ENCODE measurements around the gene TSC1.

Gene TSC1

DNA sequence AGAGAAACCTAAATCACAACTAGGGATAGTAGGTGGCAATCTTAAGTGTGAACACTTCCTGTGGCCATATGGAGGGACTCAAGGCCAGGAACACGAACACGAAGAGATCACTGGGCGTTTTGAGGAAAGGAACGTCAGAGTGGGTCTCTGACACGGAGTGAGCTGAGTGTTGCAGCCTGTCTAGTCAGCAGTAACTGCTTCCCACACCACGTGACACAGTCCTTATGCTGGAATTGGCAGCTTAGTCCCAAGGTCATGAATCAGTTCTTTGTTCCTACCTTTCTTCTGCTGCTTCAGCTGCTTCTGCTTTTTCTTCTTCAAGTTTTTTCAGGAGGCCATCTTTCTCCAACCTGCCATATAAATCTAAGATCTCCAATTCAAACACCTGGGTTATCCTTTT is 47.5 kb downstream of the TSC1 start:
- DNase-seq: no peak
- no peak overlapping the region for H3K27ac Mint-ChIP-seq
- H3K9me3 Mint-ChIP-seq: no peaks in the 10 kb centered on the region

DNA sequence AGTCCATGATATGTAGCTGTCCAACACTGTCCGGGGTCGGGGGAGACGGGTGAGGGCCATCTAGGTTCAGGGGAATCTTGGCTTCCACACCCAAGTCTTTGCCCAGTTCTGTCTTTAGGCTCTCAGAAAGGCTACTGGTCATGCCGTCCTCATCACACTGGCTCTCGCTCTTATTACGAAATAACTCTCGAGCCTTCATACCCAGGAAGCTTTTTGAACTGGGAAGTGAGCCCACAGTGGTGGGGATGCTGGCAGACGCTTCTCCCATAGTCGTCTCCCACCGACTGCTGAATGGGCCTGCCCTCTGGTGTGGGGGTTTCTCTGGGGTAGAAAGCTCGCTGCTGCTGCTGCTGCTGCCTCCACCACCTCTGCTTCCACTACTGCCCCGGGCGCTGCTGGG is 48.2 kb downstream of the TSC1 start:
- Mint-ChIP-seq H3K4me3 (no peak overlapping the region), H3K27ac (no peak overlapping the region), H3K36me3 (ENCODE audit: low read depth) (peaks cover 13% of the 10 kb centered on the region), H3K4me1 (peaks cover 5% of the 10 kb centered on the region), H3K9me3 (no peaks in the 10 kb centered on the region), H3K27me3 (no peaks in the 10 kb centered on the region)
- no peak for ATAC-seq
- no peak for DNase-seq

More for the DNA sequence above, 47.5 kb downstream of the TSC1 start:
- H3K4me1 Mint-ChIP-seq: peaks cover 12% of the 10 kb centered on the region
- H3K27me3 Mint-ChIP-seq: no peaks in the 10 kb centered on the region
- ATAC-seq: no peak
- no peak overlapping the region for H3K4me3 Mint-ChIP-seq
- H3K36me3 Mint-ChIP-seq (ENCODE audit: low read depth): peaks cover 13% of the 10 kb centered on the region

DNA sequence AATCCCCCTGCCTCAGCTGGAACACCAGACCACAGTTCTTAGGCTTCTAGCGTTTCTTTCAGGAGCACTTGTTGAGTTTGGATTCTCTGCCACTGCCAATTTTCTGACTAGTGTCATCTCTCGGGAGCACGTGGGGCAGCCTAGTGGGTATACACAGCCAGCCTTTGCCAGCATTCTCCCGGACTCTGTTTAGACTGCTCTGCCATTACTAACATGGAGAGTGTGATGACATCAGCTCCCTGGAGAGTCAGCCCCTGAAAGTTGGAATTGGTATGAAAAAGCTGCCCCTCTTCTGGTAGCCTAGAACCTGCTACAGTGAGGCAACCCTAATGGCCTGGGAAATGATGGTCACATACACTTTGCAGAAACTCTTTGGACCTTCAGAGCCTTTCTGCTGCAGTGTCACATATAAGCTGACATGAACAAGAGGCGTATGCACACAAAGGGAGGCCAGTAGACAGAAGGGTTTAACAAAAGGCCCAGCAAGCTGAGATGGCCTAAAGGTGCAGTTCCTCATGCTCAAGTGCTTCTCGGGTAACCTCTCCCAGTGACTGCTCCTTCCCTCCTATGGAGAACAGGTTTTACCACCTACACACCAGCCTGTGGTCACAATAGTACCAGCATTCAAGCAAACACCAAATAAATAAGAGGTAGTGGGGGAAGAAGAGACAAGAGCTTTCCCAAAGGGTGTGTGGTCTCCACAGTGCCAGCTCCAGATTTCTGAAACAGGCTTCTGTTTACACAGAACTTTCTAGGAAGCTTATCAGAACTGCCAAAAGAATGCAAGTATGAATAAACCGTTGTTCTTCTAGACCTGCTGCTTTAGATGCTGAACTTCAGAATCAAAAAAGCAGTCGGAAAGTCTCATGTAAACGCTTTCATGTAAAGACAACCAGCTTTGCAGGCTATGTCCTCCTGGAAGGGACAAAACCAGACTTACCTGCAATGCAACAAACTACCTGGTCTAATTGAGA is 49.3 kb downstream of the TSC1 start:
- Mint-ChIP-seq H3K4me3 (no peak overlapping the region), H3K27ac (no peak overlapping the region), H3K27me3 (no peaks in the 10 kb centered on the region), H3K9me3 (no peaks in the 10 kb centered on the region), H3K36me3 (ENCODE audit: low read depth) (peaks cover 10% of the 10 kb centered on the region), H3K4me1 (no peaks in the 10 kb centered on the region)
- DNase-seq (no peak), ATAC-seq (no peak)

DNA sequence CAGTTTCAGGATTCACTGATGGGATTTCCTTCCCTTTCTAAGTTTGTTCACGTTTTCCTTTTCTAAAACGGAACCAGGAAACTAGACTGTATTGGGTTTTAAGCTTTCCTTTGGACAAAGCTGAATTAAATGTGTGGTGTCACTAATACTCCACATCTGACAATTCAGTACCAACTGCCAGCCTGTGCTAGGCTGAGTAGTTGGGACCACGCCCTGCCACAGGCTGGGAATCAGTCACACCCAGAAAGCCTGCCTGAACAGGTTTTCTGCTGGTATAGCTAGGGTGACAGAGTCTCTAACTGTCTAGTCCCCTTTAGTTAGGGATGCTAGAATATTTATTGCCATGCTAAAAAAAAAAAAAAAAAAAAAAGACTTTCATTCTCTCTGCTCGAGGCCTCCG is 50.1 kb downstream of the TSC1 start:
- Mint-ChIP-seq H3K4me1 (no peaks in the 10 kb centered on the region), H3K4me3 (no peak overlapping the region), H3K27ac (no peak overlapping the region), H3K27me3 (no peaks in the 10 kb centered on the region), H3K9me3 (no peaks in the 10 kb centered on the region), H3K36me3 (ENCODE audit: low read depth) (peaks cover 10% of the 10 kb centered on the region)
- ATAC-seq (no peak), DNase-seq (no peak)

DNA sequence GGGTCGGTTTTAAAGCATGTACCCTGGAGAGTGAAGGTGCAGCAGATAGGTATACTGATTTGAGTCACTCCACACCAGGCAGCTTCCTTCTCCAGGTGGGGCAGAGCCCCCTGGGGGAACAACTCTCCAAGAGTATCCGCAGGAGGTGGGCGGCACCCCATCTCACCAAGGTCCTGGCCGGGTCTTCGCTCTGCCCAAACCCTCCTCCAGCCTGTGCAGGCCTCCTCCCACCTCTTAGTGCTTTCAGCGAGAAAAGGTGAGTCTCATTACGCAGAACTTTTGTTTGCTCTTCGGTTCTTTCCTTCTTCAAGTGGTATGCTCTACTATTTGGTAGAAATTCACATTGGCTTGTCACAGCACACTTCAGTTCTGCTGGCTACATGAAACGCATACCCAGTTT is 52.0 kb downstream of the TSC1 start:
- no peak for DNase-seq
- peaks cover 7% of the 10 kb centered on the region for H3K4me1 Mint-ChIP-seq
- no peaks in the 10 kb centered on the region for H3K9me3 Mint-ChIP-seq
- H3K36me3 Mint-ChIP-seq (ENCODE audit: low read depth): peaks cover 10% of the 10 kb centered on the region
- H3K4me3 Mint-ChIP-seq: no peak overlapping the region
- no peak for ATAC-seq
- no peaks in the 10 kb centered on the region for H3K27me3 Mint-ChIP-seq
- no peak overlapping the region for H3K27ac Mint-ChIP-seq

DNA sequence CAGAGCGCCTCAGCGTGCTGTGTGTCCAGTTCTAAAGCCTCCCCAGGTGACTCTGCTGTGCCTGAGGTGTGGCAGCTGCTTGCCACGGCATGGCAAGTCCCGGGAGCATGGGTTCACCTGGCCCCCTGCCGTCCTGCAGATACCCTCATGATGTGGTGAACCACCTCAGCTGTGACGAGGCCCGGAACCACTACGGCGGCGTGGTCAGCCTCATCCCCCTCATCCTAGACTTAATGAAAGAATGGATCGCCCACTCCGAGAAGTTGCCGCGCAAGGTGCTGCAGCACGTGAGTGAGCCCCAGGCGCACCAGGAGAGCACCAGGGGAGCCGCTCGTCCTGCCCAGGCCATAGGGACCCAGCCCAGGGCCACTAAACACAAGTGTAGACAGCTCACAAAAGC is 56.3 kb downstream of the TSC1 start:
- ATAC-seq: no peak
- Mint-ChIP-seq H3K27me3 (no peaks in the 10 kb centered on the region), H3K4me3 (no peak overlapping the region), H3K4me1 (peaks cover 12% of the 10 kb centered on the region), H3K9me3 (no peaks in the 10 kb centered on the region), H3K36me3 (ENCODE audit: low read depth) (no peaks in the 10 kb centered on the region), H3K27ac (no peak overlapping the region)
- no peak for DNase-seq

DNA sequence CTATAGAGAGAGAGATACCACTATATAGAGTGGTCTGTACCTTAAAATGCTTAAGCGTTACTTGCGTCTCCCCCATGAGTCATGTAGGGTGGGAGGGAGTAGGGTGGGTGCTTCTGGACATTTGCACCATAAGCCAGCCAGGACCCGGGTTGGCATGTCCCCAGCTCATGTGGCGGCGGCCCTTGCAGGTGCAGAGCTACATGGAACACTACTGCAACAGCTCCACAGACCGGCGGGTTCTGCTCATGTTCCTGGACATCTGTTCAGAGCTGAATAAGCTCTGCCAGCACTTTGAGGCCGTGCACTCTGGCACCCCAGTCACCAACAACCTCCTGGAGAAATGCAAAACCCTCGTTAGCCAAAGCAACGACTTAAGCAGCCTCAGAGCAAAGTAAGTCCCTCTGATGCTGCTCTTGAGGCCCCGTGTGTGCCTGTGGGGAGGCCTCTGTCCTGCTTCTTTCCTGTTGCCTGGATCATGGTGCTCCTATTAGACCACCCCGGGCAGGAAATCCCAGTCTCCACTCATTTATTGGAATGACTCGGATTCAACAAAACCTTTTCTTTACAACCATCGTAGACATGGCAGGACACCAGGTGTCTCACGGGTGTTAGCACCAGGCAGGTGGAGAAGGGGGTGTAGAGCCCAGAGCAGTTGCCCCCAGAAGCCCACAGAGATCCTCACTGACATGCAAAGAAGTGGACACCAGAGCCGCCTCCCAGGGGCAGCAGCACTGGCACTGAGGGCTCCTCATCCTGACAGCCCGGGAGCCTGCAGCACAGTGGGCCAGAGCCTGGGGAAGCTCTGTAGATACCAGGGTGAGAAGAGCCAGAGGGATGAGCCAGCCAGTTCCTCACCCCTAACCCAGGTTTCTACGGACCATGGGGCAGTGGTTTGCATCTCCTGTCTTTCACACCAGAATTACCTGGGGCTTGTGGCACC is 57.0 kb downstream of the TSC1 start:
- H3K36me3 Mint-ChIP-seq (ENCODE audit: low read depth): no peaks in the 10 kb centered on the region
- ATAC-seq (no peak), DNase-seq (no peak)
- no peak overlapping the region for H3K4me3 Mint-ChIP-seq
- H3K27me3 Mint-ChIP-seq: no peaks in the 10 kb centered on the region
- no peaks in the 10 kb centered on the region for H3K9me3 Mint-ChIP-seq
- H3K4me1 Mint-ChIP-seq: peaks cover 18% of the 10 kb centered on the region
- no peak overlapping the region for H3K27ac Mint-ChIP-seq

DNA sequence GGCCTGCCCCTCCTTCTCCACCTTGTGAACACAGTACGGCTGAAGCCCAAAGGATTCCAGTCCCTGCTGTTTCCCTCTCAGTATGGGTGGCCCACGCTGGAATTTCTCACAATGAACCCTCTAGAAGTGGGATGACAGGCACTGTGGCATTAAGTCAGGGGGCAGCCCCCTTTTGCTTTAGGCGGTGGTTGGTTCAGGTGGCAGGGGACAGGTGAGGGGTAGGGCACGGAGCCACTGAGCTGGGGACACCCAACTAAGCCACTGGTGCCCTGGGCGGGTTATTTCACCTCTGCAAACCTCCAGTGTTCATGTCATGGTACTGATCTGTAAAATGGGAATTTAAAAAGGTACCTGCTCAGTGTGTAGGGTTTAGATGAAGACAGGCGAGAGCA is 58.1 kb downstream of the TSC1 start:
- no peak overlapping the region for H3K4me3 Mint-ChIP-seq
- no peak for ATAC-seq
- DNase-seq: no peak

DNA sequence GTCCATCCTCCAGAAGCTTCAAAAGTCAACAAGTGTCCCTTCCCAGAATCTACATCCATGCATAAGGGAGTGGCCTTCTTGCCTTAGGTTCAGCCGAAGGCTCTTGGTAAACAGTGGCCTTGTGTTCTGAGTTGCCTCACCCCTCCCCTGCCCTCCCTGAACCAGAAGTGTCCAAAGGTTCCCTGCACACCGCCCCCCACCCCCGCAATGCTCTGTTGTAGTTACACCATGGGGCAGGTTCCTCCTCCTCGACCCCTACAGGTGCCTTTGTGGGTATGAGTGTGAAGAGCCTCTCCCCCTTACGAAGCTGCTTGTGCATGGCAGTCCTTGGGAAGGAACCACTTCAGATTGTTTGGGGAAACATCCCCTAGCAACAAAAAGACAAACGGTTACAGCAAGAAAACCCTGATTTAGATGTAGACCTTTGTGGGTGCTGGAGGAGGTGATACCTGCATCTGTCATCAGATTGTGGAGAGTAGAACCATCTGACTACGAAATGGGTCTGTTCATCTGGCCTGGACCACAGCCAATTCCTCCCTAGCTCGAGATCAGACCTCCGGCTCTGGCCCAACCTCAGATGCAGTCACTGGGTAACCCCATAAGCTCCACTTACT is 58.6 kb downstream of the TSC1 start:
- H3K4me1 Mint-ChIP-seq: peaks cover 18% of the 10 kb centered on the region
- H3K9me3 Mint-ChIP-seq: no peaks in the 10 kb centered on the region
- no peak overlapping the region for H3K27ac Mint-ChIP-seq
- no peaks in the 10 kb centered on the region for H3K27me3 Mint-ChIP-seq
- ATAC-seq (peak; percentile 13), DNase-seq (no peak)
- H3K36me3 Mint-ChIP-seq (ENCODE audit: low read depth): no peaks in the 10 kb centered on the region
- H3K4me3 Mint-ChIP-seq: no peak overlapping the region

More for the DNA sequence above, 58.1 kb downstream of the TSC1 start:
- Mint-ChIP-seq H3K27me3 (no peaks in the 10 kb centered on the region), H3K4me1 (peaks cover 18% of the 10 kb centered on the region), H3K36me3 (ENCODE audit: low read depth) (no peaks in the 10 kb centered on the region), H3K9me3 (no peaks in the 10 kb centered on the region), H3K27ac (no peak overlapping the region)

DNA sequence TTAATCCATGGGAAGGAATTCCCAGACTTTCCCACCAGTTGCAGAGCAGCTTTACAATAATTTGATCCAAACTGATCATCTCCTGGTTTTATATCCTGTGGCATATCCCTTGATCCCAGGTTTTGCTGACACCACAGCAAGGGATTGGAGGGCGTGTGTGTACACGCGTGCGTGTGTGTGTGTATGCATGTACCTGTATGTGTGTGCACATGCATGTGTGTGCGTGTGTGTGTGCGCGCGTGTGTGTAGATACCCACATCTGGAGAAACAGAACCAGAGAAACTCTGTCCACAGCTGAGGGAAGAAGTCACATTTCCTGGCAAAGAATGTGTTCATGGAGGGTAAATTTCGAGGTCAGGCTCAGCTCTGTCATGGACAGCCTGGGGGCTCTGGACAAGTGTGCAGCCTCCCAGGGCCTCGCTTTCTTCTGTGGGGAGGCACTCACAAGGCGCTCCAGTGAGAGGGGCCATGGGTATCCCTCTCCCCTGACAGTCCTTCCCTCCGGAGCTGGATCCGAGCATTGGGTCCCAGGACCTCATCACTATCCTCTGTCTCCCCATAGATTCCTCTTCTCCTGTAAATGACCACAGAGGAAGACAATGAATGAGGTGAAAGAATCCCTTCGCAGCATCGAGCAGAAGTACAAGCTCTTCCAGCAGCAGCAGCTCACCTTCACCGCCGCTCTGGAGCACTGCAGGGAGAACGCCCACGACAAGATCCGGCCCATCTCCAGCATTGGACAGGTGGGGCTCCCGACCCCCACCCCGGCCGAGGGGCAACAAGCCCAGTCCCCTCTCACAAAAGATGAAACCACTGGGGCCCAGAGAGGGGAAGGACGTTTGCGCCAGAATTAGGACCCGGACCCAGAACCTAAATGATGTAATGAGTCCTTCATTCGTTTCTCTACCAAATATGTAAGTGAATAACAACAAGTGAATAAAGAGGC is 60.8 kb downstream of the TSC1 start:
- Mint-ChIP-seq H3K4me1 (peaks cover 29% of the 10 kb centered on the region), H3K36me3 (ENCODE audit: low read depth) (no peaks in the 10 kb centered on the region), H3K27ac (no peak overlapping the region), H3K27me3 (no peaks in the 10 kb centered on the region), H3K9me3 (no peaks in the 10 kb centered on the region), H3K4me3 (no peak overlapping the region)
- ATAC-seq (no peak), DNase-seq (no peak)

DNA sequence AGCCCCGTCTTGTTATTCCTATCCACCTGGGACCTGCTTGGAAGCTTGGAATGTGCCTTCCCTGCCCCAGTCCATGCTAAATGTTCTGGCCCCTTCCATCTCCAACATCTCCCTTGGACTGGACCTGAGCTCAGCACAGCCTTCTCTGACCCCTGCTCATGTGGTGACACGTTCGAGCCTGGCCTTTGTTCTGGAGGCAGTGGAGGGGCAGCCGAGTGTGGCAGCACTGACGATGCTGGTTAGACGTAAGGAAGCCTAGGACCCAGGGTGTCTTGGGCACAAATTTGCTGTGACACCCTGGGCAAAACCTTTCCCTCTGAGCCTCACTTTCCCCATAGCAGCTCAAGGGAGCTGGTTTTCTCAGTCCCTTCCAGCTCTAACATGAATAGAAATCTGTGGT is 61.8 kb downstream of the TSC1 start:
- DNase-seq: no peak
- Mint-ChIP-seq H3K4me3 (no peak overlapping the region), H3K27ac (peak overlapping the region; percentile 27), H3K4me1 (peaks cover 25% of the 10 kb centered on the region), H3K36me3 (ENCODE audit: low read depth) (no peaks in the 10 kb centered on the region), H3K9me3 (no peaks in the 10 kb centered on the region), H3K27me3 (no peaks in the 10 kb centered on the region)
- no peak for ATAC-seq

DNA sequence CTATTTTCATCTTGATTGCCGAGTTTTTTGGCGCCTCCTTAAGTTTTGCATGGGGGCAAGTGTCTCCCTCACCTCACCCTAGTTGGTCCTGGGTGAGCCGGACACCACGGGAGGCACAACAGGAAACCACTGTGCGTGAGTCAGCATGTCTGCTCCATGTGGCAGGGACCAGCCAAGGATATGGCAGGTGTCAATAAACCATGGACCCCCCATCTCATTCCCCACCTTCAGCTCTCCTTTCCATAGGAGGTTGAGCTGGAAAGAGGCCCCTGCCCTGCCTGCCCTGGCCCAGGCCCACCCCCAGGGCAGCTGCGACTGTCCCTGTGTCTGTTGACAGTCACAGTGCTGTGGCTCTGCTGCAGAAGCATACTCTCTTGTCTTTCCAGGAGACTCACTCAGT is 62.6 kb downstream of the TSC1 start:
- peaks cover 29% of the 10 kb centered on the region for H3K4me1 Mint-ChIP-seq
- ATAC-seq (no peak), DNase-seq (no peak)
- no peaks in the 10 kb centered on the region for H3K27me3 Mint-ChIP-seq
- no peaks in the 10 kb centered on the region for H3K9me3 Mint-ChIP-seq
- H3K36me3 Mint-ChIP-seq (ENCODE audit: low read depth): no peaks in the 10 kb centered on the region
- H3K27ac Mint-ChIP-seq: no peak overlapping the region
- no peak overlapping the region for H3K4me3 Mint-ChIP-seq

DNA sequence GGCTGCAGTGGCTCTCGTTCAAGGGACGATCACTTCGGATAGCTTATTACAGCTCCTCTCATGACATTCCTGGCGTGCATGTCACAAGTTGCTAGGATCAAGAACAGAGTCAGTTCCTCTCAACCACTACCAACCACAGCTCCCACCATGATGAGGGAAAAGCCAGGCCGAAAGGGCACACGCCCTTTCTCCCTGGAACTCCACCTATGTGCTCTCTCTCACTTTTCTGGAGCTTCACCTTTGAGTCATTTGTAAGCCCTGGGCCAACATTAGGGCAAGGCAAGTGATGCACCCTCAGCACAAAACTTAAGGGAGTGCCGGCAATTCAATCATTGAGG is 64.1 kb downstream of the TSC1 start:
- ATAC-seq: no peak
- Mint-ChIP-seq H3K4me1 (peaks cover 25% of the 10 kb centered on the region), H3K9me3 (no peaks in the 10 kb centered on the region), H3K36me3 (ENCODE audit: low read depth) (no peaks in the 10 kb centered on the region), H3K4me3 (no peak overlapping the region), H3K27ac (no peak overlapping the region), H3K27me3 (no peaks in the 10 kb centered on the region)
- no peak for DNase-seq

Measured in activated naive CD8-positive, alpha-beta T cell treated with anti-CD3 and anti-CD28 coated beads, Interleukin-2, amount 50 U/mL, for 24 hours (primary cell).